HG02981 (cell line): ENCODE data around the gene DNAJC1.
"Not testable (repeated sequence)": the region's sequence is repeated elsewhere in the genome, so short reads cannot be mapped to it uniquely, and the experiment has no call there.

Experiments
- ATAC-seq: cut with Tn5 transposase; IDR thresholded peaks from one replicate; pipeline ENCODE4 v1.9.1; 2021; ENCODE audit warnings: mild to moderate bottlenecking, moderate library complexity; ENCODE audit not compliant: unreplicated experiment

DNAJC1 gene

DNA sequence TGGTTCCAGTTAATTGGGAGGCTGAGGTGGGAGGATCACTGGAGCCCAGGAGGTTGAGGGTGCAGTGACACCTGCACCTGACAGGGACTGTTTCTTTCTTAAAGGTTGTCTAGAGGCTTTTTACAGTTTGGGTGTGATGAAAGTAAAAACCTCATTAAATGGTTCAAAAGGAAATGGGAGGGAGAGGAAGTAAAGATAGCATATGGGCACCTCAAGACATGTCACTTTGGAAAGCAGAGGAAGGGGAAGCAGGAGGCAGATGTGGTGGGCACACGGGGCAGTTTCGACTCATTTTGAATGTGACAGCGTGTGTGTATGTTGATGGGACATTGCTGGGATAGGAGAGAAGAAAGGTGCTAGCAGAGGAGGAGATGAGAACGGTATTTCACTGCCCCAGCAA is 266.4 kb downstream of the DNAJC1 start:
- ATAC-seq: no peak

DNA sequence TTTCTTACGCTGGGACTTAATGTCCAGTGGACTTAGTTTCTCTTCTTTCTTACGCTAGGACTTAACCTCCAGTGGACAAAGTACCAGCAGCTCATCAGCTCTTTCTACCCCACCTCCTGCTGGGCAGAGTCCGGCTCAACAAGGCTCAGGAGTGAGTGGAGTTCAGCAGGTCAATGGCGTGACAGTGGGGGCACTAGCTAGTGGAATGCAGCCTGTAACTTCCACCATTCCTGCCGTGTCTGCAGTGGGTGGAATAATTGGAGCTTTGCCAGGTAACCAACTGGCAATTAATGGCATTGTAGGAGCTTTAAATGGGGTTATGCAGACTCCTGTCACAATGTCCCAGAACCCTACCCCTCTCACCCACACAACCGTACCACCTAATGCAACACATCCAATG is 269.8 kb downstream of the DNAJC1 start:
- no peak for ATAC-seq

DNA sequence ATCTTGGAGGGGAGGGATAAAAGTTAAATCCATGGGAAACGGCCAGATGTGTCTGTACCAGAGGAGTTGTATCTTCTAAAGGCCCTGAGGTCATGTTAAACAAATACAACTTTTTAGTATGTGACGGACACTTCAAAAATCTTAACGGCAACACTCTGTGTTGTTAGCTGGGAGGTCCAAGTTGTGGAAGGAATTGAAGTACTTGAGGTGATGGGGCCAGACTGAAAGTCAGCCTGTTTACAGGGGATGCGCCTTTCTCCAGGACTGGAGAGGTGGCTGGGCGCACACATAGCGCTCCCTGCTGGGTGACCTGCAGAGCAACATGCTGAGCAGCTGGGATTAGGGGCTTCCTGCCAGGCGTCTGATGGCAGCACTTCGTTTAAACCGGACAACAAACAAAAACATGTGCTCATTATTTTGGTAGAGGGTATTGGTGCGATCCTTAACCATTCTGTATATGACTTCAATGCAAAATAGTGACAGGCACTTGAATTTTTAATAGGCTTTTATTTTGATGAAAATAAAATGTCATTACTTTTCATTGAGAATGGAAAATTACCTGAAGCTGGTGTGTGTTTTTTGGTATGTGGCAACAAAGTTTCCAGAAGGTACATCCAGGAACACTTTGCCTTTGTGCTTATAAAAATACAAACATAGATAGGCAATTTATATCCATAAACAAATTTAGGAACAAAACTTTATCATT is 271.3 kb downstream of the DNAJC1 start:
- peak; percentile 93 for ATAC-seq

DNA sequence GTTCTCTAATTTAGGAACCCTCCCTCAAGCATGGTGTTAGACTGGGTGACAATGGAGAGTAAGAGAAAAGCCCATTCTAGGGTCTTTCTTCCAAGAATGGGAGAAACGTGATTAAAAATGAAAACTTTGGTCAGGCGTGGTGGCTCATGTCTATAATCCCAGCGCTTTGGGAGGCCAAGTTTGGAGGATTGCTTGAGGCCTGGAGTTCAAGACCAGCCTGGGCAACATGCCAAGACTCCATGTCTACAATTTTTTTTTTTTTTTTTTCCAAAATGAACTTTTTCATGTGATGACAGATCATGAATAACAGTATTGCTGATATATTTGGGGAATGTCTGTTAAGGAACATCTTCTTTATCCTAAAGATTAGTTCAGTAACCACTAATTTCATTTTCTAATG is 274.9 kb downstream of the DNAJC1 start:
- no peak for ATAC-seq

DNA sequence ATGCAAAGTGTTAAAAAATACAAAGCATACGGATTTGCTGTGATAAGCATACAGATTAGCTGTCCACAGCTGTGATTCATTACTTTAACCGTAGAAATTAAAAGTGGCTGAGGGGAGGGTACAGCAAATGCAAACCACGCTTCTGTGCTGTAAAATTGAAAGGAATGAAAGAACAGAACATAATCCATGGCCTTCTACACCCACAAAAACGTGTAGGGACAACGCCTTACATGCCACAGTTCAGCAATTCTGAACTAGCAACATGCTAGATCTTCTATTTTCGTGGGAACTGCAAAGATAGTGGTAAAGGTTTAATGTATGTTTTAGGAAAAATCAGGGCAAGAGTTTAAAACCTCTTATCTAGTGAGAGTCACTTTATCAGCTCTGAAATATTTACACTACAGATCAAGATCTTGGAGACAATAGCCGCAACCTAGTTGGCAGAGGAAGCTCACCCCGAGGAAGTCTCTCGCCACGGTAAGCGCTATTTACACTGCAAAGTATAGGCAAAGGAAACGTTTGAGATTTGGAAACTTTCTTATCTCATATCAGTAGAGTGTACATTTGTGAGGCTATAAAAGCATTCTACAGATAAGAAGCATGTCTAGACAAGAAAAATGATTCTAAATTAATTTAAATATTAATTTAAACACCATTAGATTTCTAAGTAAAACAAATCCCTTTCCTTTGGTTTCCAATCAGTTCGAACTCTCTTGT is 275.9 kb downstream of the DNAJC1 start:
- ATAC-seq: no peak

DNA sequence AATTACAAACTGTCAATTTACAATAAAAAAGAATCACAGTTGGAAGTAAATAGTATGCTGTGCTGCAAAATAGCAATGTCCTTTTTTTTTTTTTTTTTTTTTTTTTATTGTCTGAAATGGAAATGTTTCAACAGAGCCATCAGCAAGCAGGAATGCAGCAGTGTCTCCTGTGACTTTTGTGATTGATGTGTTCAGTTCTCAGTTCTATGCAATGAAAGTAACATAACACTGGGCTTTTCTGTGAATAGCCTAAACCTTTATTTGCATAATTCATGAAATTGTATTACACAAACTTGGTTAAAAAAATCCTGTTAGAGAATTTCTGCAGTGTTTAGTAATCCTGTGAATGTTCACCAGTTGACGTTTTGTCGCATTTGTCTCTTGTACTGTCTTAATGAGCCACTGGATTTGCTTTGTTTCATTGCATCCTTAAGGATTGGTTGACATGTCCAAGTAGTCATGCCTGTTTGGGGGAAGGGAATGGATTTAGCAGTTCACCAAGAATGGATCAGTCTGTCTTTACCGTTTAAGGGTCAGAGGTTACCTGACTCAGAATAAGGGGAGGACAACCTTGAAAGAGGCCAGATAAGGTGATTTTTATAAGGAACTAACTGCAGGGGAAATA is 276.8 kb downstream of the DNAJC1 start:
- ATAC-seq: no peak

DNA sequence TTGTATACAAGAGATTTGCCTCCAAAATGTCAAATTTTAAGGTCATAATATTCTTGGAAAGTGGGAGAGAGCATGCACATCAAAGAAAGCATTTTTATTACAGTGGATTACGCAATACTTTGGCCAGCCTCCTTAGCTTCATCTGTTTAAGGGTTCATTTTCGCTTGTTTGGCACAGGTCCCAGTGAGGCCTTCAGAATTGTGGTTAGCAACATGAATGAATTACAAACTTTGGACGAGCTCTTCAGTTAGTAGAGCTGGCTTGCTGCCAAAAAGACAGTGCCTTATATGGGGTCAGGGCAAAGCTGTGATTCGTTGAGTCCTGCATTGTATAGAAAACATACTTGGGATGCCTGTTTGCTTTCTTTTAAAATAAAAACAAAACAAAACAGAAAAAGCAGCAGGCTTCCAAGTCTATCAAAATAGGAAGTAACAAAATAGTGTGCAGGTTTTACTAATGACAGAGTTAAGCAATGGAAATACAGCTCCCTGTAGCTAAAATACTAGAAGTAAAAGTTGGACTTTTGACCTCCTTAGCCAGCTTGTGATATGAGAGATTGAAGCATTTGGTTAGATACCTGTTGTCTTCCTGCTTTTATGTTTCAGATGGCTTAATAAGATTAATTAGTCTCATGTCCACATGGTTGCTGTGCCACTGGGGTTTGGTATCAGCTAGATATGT is 278.7 kb downstream of the DNAJC1 start:
- peak; percentile 95 for ATAC-seq

DNA sequence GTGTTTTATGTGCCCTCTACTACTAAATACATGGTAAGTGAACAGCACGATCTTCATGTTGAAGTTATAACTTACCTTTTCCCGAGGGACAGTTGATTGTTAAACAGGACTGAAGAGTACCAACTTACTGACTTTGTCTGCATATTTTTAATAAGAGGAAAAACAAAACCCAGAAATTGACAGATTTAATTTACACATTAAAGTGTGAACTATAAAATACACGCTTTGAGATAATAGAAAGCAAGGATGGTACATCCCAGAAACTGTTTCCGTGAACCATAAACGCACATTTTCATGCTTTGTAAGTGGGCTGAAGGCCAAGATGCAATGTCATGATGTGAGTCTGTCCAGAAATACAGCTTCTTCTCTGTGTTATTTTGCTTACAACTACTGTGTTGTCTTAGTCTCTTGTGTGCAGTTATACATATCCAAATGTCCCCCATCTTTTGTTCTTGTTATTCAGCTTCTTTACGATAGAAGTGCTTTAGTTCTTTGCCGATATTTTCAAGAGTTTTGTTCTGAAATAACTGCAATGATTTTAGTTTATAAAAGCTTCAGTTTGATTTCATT is 279.4 kb downstream of the DNAJC1 start:
- ATAC-seq: no peak

DNA sequence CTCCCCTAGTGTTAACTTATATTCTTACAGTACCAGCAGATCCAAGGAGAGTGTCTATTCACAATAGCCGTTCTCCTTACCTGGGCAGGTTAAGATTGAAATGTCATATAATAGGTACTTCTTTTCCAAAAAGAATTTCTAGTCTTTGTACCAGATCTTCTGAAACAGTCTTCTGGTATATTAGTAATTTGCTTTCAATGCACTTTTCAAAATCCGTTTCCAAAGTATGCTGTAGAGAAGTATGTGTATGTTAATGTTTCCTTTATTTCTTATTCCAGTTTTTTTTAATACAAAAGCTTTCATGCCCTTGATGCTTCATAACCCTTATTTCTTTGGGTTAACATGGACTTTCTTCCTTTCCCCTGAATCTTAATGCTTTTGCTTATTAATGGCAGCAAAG is 281.3 kb downstream of the DNAJC1 start:
- no peak for ATAC-seq

DNA sequence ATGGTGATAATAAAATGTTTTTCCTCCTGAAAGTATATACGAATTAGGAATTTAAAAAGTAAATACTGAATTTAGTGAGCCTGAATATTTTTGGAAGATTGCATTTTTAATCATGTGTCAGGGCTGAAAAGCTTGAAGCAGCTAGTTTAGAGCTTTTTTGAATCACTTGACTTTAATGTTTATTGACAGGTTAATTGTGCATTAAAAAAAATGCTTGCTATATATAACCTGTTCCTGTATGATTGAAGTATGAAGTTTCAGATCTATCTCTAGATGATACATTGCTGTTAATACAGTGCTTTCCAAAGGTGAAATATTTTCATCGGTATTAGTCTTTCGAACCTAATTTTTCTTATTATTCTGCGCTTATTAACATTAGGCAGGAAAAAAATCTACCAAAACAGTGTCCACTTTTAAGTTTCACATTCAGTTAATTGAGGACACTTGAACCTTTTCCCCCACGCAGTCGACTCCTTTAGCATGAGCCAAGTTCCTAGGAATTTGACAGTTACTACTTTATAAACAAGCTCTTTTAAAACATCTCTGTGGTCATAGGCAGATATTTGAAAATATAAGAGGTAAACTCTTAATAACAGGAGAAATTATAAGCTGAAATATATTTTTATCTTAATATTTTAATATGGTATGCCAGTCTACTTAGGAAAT is 282.4 kb downstream of the DNAJC1 start:
- no peak for ATAC-seq

DNA sequence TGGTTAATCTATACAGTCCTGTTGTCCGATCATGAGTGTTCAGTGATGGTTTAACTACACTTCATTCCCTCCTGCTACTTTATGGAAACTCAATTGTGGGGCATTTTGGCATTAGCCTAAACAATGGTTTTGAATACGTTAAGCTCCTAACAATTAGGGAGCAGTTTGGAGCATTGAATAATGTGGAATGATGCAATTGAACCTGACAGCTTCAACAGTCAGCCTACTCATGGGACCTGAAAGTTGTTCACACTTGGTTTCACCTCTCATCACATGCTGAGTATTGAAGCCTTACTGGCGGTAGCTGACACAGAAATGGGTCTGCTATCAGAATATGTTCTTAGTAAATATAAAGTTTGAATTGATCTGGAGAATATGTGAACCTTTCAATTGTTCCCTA is 283.4 kb downstream of the DNAJC1 start:
- no peak for ATAC-seq

DNA sequence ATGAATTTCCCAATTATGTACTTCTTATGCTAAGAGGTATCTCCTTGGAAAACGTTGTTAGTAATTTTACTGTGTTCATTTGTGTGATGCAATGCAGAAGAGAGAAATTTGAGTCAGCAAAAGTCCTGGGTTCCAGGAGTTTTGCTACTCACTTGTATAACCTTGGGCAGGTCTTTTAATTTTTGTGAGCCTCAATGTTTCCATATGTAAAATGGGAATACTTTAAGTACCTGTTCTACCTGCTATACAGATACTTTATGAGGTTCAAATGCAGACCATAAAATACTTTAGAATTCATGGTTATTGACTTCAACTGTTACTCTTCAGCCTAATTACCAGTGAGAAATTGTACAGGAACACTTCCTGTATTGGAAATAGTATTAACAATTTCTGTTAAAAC is 284.0 kb downstream of the DNAJC1 start:
- ATAC-seq: no peak

DNA sequence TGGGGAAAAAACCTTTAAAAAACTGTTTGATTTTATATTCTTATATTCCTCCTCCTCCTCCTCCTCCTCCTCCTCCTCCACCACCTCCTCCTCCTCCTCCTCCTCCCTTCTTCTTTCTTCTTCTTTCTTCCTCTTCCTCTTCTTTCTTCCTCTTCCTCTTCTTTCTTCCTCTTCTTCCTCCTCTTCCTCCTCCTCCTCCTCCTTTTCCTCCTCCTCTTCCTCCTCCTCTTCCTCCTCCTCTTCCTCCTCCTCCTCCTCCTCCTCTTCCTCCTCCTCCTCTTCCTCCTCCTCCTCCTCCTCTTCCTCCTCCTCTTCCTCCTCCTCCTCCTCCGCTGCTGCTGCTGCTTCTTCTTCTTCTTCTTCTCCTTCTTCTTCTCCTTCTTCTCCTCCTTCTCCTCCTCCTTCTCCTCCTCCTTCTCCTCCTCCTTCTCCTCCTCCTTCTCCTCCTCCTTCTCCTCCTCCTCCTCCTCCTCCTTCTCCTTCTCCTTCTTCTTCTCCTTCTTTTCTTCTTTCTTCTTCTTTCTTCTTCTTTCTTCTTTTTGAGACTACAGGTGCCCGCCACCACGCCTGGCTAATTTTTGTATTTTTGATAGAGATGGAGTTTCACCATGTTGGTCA is 286.0 kb downstream of the DNAJC1 start:
- not testable (repeated sequence) for ATAC-seq

DNA sequence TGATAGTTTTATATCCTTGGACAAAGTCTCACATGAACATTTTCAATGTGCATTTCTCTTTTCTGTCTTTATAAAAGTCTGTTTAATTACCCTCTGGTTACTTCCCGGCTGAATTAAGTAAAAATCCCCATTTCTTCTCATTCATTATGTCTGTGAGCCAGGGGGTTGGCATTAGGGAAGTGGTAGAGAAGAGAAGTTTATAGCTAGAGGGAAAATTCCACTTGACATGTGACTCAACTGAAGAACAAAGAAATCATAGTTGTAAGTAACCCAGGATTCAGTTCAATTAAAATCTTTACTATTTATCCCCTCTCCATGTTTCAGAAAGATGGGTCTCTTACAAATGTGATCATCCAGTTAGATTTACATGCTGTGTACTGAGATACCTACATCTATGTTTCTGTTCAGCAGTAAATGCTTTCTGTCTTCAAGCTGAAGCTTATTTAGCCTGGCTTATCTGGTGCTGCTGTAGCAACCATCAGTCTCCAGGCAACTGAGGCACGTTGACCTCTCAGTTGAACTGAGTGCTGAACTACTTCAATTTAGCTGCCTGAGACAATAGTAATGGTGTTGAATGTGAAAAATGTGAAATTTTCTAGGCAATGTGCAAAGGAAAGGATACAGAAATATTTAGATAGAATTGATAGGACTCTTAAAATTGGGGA is 287.9 kb downstream of the DNAJC1 start:
- no peak for ATAC-seq

DNA sequence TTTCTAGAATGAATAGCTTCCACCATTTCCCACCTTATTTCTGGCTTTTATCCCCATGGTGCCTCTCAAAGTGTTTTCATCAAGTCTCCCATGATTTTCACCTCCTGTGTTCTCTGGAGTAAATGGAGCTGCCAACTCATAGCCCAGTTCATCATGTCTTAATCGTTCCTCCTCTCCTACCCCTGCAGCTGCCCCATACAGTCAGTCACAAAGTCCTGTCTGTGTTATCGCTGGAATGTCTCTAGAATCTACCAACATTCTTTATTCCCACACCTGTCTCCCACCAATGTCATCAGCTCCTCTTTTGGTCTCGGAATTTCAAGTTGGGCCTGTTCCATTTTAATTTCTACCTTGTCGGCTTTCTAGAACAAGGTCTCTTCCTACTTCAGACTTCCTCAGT is 290.6 kb downstream of the DNAJC1 start:
- no peak for ATAC-seq

DNA sequence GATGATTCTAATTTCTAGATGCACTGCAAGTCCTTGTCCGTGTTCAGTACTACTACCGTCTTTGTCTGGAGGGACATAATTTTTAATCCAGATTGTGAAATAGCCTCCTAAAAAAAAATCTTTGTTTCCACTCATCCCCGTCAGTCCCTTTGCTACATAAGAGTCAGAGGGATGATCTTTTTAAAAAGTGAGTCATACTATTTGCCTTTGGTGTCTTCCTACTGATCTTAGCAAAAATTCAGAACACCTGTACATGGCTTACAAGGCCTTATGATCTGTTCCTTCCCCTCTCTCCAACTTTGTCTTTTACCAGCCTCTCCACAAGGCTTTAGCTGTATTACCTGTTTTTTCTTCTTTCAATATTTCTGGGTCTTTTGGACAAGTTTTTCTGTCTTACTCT is 296.0 kb downstream of the DNAJC1 start:
- ATAC-seq: no peak
